NK-92 (cell line): ENCODE results near the gene MXD4.
A peak's percentile ranks its signal among the peaks of the same experiment; 100 is the strongest.

Source experiments
- DNase-seq: peaks from one replicate; lab custom pipeline; 2025; ENCODE audit not compliant: unreplicated experiment; lab: John Stamatoyannopoulos, UW

MXD4 gene

DNA sequence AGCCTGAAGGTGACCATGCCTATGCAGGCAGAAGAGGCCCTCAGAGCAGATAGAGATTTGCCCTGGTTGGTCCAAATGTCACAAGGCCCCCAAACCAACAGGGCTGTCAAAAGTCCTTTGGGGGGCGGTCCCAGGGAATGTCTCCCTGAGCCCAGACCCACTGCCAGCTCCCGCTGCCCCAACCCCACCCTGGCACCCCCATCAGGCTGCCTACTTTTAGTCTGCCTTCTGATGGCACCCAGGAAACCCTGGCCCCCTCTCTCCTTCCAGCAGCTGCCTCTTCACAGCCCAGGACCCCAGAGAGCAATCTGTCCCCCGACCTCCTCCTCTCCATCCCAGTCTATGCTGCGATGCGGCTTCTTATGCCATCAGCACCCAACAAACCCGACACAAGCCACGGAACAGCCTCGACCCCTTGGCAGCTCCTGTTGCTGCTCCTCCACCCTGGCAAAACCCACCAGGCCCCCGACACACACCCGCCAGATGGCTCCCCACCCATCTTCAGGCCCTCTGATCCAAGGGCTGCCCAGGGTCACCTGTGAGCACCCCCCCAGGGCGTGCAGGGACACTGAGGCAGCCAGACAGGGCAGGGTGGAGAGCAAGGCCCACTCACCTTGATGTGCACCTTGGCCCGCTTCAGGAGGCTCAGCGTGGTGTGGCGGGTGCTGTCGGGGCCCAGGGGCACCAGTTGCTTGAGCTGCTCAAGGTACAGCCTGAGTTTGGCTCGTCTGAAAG lies 9.9 kb downstream of the MXD4 start:
- DNase-seq = no peak

DNA sequence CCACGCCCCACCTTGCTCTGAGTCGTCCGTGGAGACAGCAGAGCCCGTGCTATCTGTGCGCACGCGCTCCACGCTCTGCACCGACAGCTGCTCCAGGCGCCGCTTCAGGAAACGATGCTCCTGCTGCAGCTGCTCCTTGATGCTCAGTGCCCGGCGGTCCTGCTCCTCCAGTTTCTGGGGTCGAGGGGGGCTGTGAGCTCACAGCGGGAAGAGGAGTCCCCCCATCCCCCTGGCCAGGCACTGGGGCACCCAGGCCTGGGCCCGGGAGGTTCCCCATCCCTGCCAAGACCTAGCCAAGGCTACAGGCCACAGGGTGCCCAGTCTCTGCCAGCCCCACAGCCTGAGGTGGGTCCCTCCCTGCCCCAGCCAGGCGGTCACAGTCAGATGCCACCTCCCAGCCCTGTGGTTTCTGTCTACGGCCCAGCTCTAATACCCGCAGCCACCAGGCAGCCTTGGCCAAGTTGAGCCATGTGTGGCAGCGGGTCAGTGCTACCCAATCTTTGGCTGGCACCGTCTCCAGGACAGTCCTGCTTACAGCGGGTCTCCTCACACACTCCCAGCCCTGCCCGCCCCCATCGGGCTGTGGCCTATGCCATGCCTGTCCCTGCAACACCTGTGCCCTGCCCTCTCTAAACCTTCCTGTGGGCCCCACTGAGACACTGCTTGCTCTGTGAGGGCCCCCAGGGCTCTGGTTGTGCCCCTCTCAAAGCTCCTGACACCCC lies 10.7 kb downstream of the MXD4 start:
- DNase-seq = no peak

DNA sequence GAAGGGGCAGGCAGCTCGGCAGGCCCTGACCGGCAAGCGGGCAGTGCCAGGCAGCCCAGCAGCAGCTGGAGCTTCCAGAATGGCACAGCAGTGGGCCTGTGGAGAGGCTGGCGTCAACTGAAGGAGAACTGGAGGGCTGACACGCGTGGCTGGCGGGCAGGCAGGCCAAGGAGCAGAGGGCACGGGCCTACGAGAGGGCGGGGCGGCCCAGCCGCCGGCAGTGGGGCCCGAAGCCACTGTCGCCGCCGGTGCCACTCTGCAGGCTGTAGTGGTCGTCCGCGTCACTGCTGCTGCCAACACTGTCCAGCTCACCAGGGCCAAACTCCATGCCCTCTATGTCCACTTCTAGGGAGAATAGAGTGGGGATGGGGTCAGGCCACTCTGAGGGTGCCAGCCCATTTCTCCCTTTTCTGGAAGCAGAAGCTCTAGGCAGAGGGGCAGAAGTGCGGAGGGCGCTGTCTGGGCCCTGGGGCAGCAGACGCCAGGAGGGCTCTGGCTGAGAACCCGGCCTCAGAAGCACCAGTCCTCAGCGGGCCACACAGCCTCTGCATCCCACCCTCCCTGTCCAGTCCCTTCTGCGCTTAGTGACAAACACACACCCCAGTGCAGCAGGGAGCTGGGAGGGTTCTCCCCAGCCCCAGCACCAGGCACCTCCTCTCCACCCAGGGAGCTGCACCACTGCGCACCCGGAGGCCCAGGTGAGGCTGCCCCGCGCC lies 11.4 kb downstream of the MXD4 start:
- DNase-seq = no peak

DNA sequence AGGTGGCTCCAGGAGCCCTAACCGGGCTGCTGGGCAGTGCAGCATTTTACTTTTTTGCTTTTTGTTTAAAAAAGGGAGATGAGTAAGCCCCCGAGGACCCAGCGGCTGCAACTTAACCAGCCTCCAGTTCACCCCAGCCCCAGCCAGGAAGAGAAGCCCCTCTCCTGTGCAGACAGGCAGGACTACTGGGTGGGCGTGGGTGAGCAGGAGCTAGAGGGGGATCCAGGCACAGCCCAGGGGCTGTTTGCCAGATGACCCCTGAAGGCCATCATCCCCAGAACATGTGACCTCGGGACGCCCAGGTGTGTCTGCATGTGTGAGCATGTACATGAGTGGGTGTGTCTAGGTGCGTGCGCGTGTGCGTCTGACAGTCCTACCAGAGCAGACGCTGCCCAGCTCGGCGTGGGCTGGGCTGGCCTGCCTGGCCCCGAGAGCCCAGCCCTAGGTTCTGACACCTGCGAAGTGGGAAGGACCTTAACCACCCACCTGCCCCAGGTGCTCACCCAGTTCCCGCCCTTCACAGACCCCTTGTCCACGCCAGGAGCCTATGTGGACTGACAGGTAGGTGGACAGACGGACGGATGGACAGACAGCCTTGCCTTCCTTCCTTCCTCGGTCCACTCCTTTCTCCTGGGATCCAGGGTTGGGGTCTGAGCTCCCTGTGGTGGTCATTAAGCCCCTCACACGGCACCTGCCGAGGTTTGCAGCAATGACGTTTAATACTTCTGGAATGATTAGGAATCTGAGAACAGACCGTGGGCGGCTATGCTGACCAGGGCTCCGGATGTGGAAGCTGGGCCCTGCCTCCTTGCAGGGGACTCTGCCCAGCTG lies 12.2 kb downstream of the MXD4 start:
- no peak for DNase-seq

GRCh38 chr4:2248821-2249261 lies 13.1 kb downstream of the MXD4 start:
- no peak for DNase-seq

DNA sequence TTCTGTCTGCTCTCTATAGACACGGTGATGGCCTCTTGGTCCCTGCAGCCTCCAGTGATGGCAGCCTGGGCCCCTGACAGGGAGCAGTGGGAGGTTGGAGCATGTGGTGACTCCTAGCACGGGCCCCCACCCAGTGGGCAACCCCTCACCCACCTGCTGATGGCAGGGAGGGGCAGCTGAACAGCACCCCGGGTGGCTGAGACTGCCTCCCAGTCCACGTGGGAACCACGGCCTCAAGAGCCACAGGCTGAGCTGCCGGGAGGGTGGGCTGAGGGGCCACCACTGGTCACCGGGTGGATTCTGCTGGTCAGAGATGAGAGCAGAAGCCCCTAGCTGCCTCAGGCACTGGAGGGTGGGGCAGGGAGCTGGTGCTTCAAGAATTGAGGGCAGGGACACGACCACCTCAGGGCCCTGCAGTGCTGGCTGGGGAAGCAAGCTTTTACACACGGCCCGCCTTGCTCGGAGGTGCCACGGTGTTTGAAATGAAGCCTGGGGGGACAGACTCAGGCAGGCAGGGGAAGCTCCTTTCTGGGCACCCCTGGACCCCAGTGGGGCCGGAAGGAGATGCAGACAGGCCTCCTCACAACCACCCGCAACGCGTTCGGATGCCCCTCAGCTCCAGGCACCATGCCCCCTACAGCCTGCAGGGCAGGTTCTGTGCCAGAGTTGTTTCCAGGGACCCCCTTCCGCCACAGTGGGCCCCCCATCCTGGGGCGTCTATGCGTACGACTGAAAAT lies 13.7 kb downstream of the MXD4 start:
- no peak for DNase-seq

DNA sequence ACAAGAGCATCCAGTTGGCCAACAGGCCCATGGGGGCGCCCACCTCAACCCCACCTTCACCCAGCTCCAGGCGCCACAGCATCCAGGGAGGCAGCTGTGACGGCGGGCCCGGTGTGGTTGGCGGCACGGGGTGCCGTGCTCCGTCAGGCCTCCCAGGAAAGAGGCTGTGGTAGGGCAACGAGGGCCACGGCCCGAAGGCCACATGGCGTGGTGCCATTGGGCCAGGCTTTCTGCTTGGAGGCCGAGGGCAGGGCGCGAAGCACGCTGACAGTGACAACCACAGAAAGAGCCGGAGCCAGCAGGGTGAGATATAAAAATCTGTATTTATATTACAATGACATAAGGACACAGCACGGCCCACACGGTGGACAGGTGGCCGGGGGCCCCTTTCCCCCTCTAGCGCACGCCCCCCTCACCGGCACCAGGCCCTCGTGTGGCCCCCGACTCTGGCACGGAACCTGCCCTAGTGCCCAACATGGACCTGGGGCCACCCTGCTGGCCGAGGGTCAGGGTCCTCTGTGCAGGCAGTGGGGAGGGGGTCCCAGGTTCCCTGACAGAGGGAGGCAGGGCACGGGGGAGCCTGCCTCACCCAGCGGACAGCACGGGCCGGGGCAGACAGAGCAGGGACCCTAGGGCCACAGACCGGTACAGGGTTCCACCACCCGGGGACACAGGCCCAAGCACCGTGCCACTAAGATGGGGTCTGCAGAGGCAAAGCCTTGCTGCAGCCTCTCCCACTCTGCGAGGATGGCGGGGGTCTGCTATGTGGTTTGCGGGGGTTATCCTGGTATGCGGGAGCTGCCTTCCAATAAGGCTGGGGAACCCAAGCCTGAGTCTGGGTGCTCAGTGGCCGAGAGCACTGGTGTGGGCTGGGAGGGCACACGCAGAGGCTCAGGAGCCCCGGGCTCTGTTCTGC lies 14.5 kb downstream of the MXD4 start:
- no peak for DNase-seq

GRCh38 chr4:2246384-2247127 lies 15.4 kb downstream of the MXD4 start:
- DNase-seq = no peak

DNA sequence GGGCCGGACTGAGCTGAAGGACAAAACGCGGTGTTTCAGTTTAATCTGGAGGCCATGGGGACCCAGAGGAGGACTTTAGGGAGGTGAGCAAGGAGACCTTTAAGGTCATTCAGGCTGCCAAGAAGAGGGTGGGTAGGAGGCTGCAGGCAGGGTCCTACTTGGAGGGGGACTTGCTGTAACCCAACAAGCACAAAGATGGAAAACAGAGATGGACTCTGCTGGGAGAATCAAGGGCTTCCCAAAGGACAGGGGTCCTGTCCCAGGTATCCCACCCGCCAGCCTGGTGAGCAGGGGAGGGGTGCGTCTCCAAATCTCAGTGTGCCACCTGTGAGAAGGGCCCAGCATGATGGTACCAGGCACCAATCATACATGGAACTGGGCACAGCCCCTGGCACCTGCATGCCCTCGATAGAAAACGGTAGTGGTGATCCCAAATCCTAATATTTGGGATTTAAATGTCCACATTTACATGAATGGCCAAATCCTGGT lies 16.1 kb downstream of the MXD4 start:
- DNase-seq = no peak

DNA sequence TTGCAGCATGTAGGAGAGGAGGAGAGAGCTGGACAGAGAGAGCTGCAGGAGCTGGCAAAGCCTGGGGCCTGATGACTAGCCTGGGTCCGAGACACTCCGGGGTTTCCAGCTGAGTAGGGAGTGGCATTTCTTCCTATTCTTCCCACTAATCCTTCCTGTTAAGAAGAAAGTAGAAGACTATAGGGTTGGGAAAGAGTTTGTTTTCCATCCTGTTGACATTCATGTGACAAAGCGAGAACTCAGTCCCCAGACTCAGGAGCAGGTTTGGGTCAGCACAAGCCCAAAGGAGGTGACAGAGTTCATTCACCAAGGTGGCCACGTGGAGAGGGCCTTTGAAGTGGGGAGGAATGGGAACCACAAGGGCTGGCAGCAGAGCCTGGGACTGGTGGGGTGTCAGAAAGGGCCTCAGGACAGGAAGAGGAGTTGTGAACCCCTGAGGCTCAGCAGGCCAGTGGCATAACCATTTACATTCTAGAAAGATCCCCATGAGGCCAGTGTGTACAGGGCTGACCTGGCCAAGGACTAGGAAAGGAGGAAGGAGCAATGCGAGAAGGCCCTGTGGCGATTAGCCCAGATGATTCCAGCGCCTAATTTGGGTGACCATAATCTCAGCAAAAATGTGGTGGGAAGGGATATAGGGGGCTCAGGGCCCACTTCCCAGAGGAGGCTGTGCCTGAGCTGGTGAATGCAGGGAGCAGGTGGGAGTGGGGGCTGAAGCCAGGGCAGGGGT lies 16.7 kb downstream of the MXD4 start:
- DNase-seq = no peak

DNA sequence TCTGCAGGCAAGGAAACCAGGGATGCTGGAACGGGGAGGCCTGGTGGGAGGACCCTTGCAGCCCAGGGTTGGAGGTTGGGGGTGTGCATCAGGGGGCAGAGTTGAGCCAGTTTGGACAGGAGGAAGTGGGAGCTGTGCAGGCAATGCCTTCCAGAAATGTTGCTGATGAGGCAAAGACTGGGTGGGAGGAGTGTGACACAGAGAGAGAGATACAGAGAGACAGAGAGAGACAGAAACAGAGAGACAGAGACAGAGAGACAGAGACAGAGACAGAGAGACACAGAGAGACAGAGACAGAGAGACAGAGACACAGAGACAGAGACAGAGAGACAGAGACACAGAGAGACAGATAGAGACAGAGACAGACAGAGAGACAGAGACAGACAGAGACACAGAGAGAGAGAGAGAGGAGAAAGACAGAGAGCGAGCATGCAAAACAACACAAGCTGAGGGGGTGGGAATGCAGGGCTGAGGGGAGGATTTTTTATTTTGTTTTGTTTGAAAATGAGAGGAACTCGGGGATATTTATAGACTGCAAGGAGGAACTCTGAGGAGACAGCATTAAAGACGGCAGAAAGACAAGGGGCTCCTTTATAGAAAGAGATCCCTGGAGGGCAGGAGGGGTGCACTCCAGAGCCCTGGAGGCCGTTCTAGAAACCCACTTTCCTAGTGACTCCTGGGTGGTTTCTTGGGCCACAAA lies 18.1 kb downstream of the MXD4 start:
- DNase-seq = no peak

DNA sequence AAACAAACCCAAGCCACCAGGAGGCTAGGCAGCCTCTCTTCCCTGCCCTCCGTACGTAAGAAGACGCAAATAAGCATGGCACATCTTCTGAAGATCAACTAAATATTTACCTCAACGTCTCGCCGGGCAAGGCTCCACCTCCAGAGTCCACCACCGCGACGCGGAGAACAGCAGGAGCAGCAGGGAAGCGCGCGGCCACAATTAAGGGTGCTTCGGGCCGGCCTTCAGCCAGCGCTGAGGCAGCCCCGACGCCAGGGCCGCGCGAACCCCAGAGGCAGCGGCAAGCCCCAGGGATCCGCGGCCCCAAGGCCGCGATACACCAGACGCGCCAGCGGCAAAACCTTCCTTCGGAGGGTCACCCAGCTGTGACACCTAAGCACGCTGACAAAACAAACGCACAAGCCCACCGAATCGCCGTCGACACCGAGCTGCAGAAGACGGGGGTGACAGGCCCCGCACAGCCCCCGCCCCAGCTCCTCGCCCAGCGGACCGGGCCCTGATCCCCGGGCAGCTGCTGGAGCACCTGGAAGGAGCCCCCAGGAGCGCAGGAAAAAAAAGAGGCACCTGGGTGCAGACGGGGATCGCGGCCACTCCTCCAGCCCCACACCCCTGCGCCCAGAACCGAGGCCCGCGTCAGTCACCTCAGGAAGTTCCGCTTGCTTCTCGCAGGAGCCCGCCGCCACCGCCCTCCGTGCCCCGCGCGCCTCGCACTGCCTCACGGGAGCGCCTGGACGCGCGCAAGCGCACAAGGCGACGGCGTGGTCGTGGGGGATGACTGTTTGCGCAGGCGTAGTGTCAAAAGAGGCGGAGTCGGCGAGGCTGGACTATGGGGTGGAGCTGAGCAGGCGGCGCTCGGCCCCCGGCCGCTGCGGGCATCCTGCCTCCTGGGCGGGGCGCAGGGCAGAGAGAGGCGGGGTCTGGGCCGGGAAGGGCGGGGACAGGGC lies 20.2 kb downstream of the MXD4 start, which contains the start of the genes HAUS3 and POLN:
HAUS3 (minus strand) TSS at position 712 of the 944 bp plus-strand sequence. CDS start 1,175 bp downstream, outside the sequence.
POLN (minus strand) TSS at position 712 of the 944 bp plus-strand sequence. CDS start 12,890 bp downstream, outside the sequence.
- peak; percentile 90 for DNase-seq

- DNase-seq = no peak
Observed at GRCh38 chr4:2241003-2241402, 20.9 kb downstream of the MXD4 start.

DNA sequence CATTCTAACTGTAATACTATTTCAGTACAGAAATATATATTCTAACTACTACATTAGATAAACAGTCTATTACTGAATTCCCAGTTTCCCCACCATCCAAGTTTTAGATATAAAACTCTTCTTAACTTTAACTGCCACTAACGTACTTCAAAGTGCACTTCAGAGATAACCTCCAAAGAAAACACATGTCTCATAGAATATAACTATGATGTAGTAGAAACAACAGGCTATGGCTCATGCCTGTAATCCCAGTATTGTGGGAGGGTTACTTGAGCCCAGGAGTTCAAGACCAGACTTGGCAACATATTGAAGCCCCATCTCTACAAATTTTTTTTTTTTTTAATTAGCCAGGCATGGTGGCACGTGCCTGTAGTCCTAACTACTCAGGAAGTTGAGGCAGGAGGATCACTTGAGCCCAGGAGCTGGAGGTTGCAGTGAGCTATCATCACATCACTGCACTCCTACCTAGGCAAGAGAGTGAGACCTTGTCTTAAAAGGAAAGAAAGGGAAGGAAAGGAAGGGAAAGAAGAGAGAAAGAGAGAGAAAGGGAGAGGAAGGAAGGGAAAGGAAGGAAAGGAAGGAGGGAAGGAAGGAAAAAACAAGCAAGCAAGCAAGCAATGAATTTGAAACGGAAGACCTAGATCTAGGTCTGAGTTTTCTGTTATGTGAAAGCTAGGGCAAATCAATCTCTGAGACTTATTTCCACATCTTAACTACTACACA lies 24.8 kb downstream of the MXD4 start:
- DNase-seq = no peak

DNA sequence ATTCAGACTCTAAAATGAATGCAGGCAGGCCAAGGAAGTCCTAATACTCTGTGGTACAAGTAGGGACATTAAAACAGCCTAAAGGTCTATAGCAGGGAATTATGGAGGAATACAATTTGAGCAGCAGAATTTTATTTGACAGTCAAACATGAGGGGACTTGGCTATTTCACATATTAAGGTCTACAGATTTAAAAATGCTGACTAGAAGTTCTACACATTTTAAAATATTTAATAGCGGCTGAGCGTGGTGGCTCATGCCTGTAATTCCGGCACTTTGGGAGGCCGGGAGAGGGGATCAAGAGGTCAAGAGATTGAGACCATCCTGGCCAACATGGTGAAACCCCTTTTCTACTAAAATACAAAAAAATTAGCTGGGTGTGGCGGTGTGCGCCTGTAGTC lies 30.8 kb downstream of the MXD4 start:
- DNase-seq = no peak
